Neural cell (in vitro differentiated cells): ENCODE data around the gene CCDC12. TPM values are rescaled to one million over a fixed set of nuclear protein-coding genes. Genes with fewer than 3 reads are reported as not detected.

Experiments
- H2AFZ ChIP-seq: fragments of 200-600, 300-800 bp; sonication (generic), shearing (Covaris generic); 2 replicates; pipeline ENCODE4 v1.6.0; 2014; ENCODE audit warnings: low read depth, mild to moderate bottlenecking, antibody characterized with exemption, low read length, moderate library complexity
- H3F3A ChIP-seq: fragments of 200-600 bp; shearing (Covaris generic); 2 replicates; pipeline ENCODE4 v1.6.1; 2016; ENCODE audit warnings: mild to moderate bottlenecking, moderate library complexity, mixed read lengths, antibody characterized with exemption, low read length; ENCODE audit not compliant: insufficient read depth, poor library complexity, severe bottlenecking
- H3K27ac ChIP-seq: fragments of 200-600, 300-800 bp; sonication (generic), shearing (Covaris generic); 2 replicates; pipeline ENCODE4 v1.5.1; 2014; ENCODE audit warnings: mild to moderate bottlenecking, low read length, moderate library complexity
- H3K27me3 ChIP-seq: fragments of 300-800, 200-600 bp; sonication (generic), shearing (Covaris generic); 2 replicates; pipeline ENCODE4 v1.6.0; 2014; ENCODE audit warnings: mild to moderate bottlenecking, low read depth, low read length, moderate library complexity; ENCODE audit not compliant: insufficient read depth
- H3K36me3 ChIP-seq: fragments of 300-800, 200-600 bp; sonication (generic), shearing (Covaris generic); 2 replicates; pipeline ENCODE4 v1.5.1; 2014; ENCODE audit warnings: mild to moderate bottlenecking, antibody characterized with exemption, low read length, moderate library complexity; ENCODE audit not compliant: insufficient read depth
- H3K4me2 ChIP-seq: fragments of 300-800, 200-600 bp; sonication (generic), shearing (Covaris generic); 2 replicates; pipeline ENCODE4 v1.6.0; 2014; ENCODE audit warnings: mild to moderate bottlenecking, low read length
- H3K4me3 ChIP-seq: fragments of 300-800, 200-600 bp; sonication (generic), shearing (Covaris generic); 2 replicates; pipeline ENCODE4 v1.5.1; 2014; ENCODE audit warnings: mild to moderate bottlenecking, low read length, moderate library complexity
- H3K79me2 ChIP-seq: fragments of 200-600 bp; shearing (Covaris generic); replicated peaks from 2 replicates; pipeline ENCODE4 v1.6.0; 2014; ENCODE audit warnings: mild to moderate bottlenecking, low read length, moderate library complexity; ENCODE audit not compliant: insufficient read depth
- H3K9ac ChIP-seq: fragments of 300-800, 200-600 bp; sonication (generic), shearing (Covaris generic); 2 replicates; pipeline ENCODE4 v1.6.1; 2016; ENCODE audit warnings: mild to moderate bottlenecking, low read length, mixed read lengths
- H3K9me2 ChIP-seq: fragments of 200-600 bp; shearing (Covaris generic); 2 replicates; pipeline ENCODE4 v1.6.1; 2016; ENCODE audit warnings: mild to moderate bottlenecking, low read length, mixed read lengths; ENCODE audit not compliant: insufficient read depth
- H3K9me3 ChIP-seq: fragments of 200-600, 300-800 bp; sonication (generic), shearing (Covaris generic); 2 replicates; pipeline ENCODE4 v1.6.1; 2016; ENCODE audit warnings: mild to moderate bottlenecking, mixed run types, low read length, moderate library complexity, mixed read lengths
- H4K20me1 ChIP-seq: fragments of 200-600 bp; shearing (Covaris generic); 2 replicates; pipeline ENCODE4 v1.6.1; 2016; ENCODE audit warnings: mild to moderate bottlenecking, mixed run types; ENCODE audit not compliant: insufficient read depth
- EP300 ChIP-seq: fragments of 450-650 bp; conservative IDR thresholded peaks from 2 replicates; pipeline ENCODE4 v1.6.1; 2014; ENCODE audit warnings: antibody characterized with exemption, mild to moderate bottlenecking, moderate library complexity; ENCODE audit not compliant: poor library complexity, severe bottlenecking
- EZH2 ChIP-seq: fragments of 200-600, 300-800 bp; shearing (Covaris generic), sonication (generic); IDR thresholded peaks from 2 replicates; pipeline ENCODE4 v1.6.1; 2014; ENCODE audit warnings: antibody characterized with exemption, low read length, borderline replicate concordance, mild to moderate bottlenecking; ENCODE audit not compliant: insufficient read depth, poor library complexity, severe bottlenecking
- MXI1 ChIP-seq: fragments of 450-650 bp; conservative IDR thresholded peaks from 2 replicates; pipeline ENCODE4 v1.6.1; 2014; ENCODE audit warnings: antibody characterized with exemption, mild to moderate bottlenecking; ENCODE audit not compliant: poor library complexity, severe bottlenecking
- POLR2AphosphoS5 ChIP-seq: IDR thresholded peaks from 2 replicates; pipeline ENCODE4 v1.6.1; 2012
- RAD21 ChIP-seq: fragments of 450-650 bp; conservative IDR thresholded peaks from 2 replicates; pipeline ENCODE4 v1.6.1; 2014; ENCODE audit warnings: antibody characterized with exemption, mild to moderate bottlenecking, moderate library complexity
- SMC3 ChIP-seq: fragments of 450-650 bp; conservative IDR thresholded peaks from 2 replicates; pipeline ENCODE4 v1.6.1; 2014; ENCODE audit warnings: antibody characterized with exemption, mild to moderate bottlenecking, moderate library complexity; ENCODE audit not compliant: poor library complexity
- TAF1 ChIP-seq: IDR thresholded peaks from 2 replicates; pipeline ENCODE4 v1.6.1; 2012; ENCODE audit warnings: low read depth
- polyA plus RNA-seq: library from polyadenylated mRNA; depleted of rRNA; stranded (reverse); fragments of >200 nt; gene quantifications from 2 replicates; pipeline ENCODE4 v1.2.3, GENCODE V29; 2014
- TF ChIP-seq, protein P1 (sequence below): fragments of 450-650 bp; IDR thresholded peaks from 2 replicates; pipeline ENCODE4 v1.5.1; 2014; ENCODE audit warnings: antibody characterized with exemption, mild to moderate bottlenecking, moderate library complexity; ENCODE audit not compliant: poor library complexity, severe bottlenecking
- TF ChIP-seq, protein P2 (sequence below): IDR thresholded peaks from 2 replicates; pipeline ENCODE4 v1.6.1; 2012; ENCODE audit warnings: borderline replicate concordance

Gene CCDC12
- polyA plus RNA-seq, 1 donor from 2014 or later, result 46.4 TPM

DNA sequence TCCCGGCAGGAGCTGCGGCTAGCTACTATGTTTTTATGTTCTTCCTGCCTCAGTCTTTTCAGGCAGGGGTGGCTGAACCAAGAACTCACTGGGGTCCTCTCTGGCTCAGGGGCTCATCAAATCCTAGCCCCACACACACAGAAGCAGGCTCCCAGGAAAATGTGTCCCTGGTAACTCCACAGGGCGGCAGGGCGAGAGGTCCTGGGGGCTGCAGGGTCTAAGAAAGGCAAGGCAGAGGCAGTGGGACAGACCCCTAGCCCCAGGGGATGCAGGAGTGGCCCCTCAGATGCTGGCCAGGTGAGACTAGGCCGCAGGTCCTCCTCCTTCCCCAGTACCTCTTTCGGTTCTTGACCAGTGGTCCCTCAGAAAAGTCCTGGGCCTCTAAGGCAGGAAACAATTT, 50.1 kb downstream of the CCDC12 start:
- H3K27me3 ChIP-seq, result no peaks in the 10 kb centered on the region
- no peaks in the 10 kb centered on the region for H3K36me3 ChIP-seq
- no peaks in the 10 kb centered on the region for H4K20me1 ChIP-seq
- H3K9me3 ChIP-seq, result no peaks in the 10 kb centered on the region
- peaks cover 5% of the 10 kb centered on the region for H3K79me2 ChIP-seq
- H3K9ac ChIP-seq, result no peak overlapping the region
- H3K27ac ChIP-seq, result no peak overlapping the region
- H3K4me3 ChIP-seq, result no peak overlapping the region
- no peaks in the 10 kb centered on the region for H3K9me2 ChIP-seq
- H3F3A ChIP-seq, result no peaks in the 10 kb centered on the region
- H2AFZ ChIP-seq, result no peak overlapping the region
- no peak for TF ChIP-seq SMC3
- TF ChIP-seq, protein P1, sequence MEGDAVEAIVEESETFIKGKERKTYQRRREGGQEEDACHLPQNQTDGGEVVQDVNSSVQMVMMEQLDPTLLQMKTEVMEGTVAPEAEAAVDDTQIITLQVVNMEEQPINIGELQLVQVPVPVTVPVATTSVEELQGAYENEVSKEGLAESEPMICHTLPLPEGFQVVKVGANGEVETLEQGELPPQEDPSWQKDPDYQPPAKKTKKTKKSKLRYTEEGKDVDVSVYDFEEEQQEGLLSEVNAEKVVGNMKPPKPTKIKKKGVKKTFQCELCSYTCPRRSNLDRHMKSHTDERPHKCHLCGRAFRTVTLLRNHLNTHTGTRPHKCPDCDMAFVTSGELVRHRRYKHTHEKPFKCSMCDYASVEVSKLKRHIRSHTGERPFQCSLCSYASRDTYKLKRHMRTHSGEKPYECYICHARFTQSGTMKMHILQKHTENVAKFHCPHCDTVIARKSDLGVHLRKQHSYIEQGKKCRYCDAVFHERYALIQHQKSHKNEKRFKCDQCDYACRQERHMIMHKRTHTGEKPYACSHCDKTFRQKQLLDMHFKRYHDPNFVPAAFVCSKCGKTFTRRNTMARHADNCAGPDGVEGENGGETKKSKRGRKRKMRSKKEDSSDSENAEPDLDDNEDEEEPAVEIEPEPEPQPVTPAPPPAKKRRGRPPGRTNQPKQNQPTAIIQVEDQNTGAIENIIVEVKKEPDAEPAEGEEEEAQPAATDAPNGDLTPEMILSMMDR, result no peak
- TF ChIP-seq MXI1, result no peak
- TF ChIP-seq POLR2AphosphoS5, result no peak
- TF ChIP-seq, protein P2, sequence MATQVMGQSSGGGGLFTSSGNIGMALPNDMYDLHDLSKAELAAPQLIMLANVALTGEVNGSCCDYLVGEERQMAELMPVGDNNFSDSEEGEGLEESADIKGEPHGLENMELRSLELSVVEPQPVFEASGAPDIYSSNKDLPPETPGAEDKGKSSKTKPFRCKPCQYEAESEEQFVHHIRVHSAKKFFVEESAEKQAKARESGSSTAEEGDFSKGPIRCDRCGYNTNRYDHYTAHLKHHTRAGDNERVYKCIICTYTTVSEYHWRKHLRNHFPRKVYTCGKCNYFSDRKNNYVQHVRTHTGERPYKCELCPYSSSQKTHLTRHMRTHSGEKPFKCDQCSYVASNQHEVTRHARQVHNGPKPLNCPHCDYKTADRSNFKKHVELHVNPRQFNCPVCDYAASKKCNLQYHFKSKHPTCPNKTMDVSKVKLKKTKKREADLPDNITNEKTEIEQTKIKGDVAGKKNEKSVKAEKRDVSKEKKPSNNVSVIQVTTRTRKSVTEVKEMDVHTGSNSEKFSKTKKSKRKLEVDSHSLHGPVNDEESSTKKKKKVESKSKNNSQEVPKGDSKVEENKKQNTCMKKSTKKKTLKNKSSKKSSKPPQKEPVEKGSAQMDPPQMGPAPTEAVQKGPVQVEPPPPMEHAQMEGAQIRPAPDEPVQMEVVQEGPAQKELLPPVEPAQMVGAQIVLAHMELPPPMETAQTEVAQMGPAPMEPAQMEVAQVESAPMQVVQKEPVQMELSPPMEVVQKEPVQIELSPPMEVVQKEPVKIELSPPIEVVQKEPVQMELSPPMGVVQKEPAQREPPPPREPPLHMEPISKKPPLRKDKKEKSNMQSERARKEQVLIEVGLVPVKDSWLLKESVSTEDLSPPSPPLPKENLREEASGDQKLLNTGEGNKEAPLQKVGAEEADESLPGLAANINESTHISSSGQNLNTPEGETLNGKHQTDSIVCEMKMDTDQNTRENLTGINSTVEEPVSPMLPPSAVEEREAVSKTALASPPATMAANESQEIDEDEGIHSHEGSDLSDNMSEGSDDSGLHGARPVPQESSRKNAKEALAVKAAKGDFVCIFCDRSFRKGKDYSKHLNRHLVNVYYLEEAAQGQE, result no peak
- no peak for TF ChIP-seq TAF1
- no peak for TF ChIP-seq EZH2
- TF ChIP-seq EP300, result no peak
- TF ChIP-seq RAD21, result no peak
- H3K4me2 ChIP-seq, result no peak overlapping the region

DNA sequence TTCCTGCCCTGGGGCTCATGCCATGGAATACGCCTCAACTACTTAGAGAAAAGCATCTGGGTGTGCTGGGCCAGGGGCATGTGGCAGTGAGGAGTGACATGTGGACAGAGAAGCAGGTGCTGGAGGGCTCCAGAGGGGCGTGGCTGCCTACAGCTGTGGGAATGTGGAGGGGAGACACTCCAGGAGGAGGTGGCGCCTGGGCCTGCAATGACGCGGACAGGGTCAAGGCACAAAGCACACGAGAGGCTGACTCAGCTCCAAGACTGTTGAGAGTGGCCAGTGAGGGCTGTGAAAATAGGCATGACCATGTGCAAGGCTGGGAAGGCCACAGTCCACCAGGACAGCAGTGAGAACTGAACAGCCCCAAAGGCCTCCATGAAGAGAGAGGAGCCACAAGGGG, 50.5 kb downstream of the CCDC12 start:
- Histone ChIP-seq H3K4me3 (no peak overlapping the region), H4K20me1 (no peaks in the 10 kb centered on the region), H3K9me3 (no peaks in the 10 kb centered on the region), H3K9ac (no peak overlapping the region), H3K79me2 (peaks cover 5% of the 10 kb centered on the region), H3K9me2 (no peaks in the 10 kb centered on the region), H3K27me3 (no peaks in the 10 kb centered on the region), H3F3A (no peaks in the 10 kb centered on the region), H3K36me3 (no peaks in the 10 kb centered on the region), H2AFZ (no peak overlapping the region), H3K27ac (no peak overlapping the region), H3K4me2 (no peak overlapping the region)
- TF ChIP-seq SMC3, result no peak
- TF ChIP-seq, protein P2, result no peak
- TF ChIP-seq, protein P1, result no peak
- no peak for TF ChIP-seq TAF1
- TF ChIP-seq EP300, result no peak
- no peak for TF ChIP-seq POLR2AphosphoS5
- no peak for TF ChIP-seq MXI1
- TF ChIP-seq EZH2, result no peak
- TF ChIP-seq RAD21, result no peak
